Activated naive CD8-positive, alpha-beta T cell treated with anti-CD3 and anti-CD28 coated beads, Interleukin-2, amount 50 U/mL, for 24 hours (primary cell): Measurements from ENCODE around the gene TRIP4.
"Not testable (repeated sequence)": the region's sequence is repeated elsewhere in the genome, so short reads cannot be mapped to it uniquely, and the experiment has no call there.

Source experiments
- ATAC-seq: fragments of 150-1000 bp; cut with Tn5 transposase; one replicate; pipeline ENCODE4 v1.10.0; 2021
- DNase-seq: peaks from one replicate; pipeline ENCODE4 v3.0.0; 2021
- H3K27ac Mint-ChIP-seq: one replicate; pipeline ENCODE4 v1.8.0; 2021; ENCODE audit warnings: mild to moderate bottlenecking, mixed read lengths
- H3K27me3 Mint-ChIP-seq: one replicate; pipeline ENCODE4 v1.8.0; 2021; ENCODE audit warnings: mixed read lengths
- H3K36me3 Mint-ChIP-seq: one replicate; pipeline ENCODE4 v1.8.0; 2021; ENCODE audit warnings: low read depth, mixed read lengths
- H3K4me1 Mint-ChIP-seq: one replicate; pipeline ENCODE4 v1.8.0; 2021; ENCODE audit warnings: mixed read lengths
- H3K4me3 Mint-ChIP-seq: one replicate; pipeline ENCODE4 v1.8.0; 2021; ENCODE audit warnings: mild to moderate bottlenecking, moderate library complexity, mixed read lengths
- H3K9me3 Mint-ChIP-seq: one replicate; pipeline ENCODE4 v1.8.0; 2021; ENCODE audit warnings: mixed read lengths

Gene TRIP4

DNA sequence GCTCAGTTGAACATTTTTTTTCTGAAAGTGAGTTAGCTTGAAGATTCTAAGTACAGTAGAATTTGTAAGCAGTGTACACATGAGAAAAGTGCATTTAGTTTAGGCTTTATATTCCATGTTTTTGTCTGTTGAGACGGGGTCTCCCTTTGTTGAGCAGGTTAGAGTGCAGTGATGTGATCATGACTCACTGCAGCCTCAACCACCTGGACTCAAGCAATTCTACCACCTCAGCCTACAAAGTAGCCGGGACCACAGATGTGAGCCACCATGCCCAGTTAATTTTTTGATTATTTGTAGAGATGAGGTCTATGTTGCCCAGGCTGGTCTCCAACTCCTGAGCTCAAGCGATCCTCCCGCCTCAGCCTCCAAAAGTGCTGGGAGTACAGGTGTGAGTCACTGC is 26.4 kb upstream of the TRIP4 start:
- H3K4me1 Mint-ChIP-seq, result peaks cover 6% of the 10 kb centered on the region
- DNase-seq (no peak), ATAC-seq (no peak)
- H3K9me3 Mint-ChIP-seq, result no peaks in the 10 kb centered on the region
- no peak overlapping the region for H3K27ac Mint-ChIP-seq
- H3K36me3 Mint-ChIP-seq, result peaks cover 25% of the 10 kb centered on the region
- H3K4me3 Mint-ChIP-seq, result no peak overlapping the region
- no peaks in the 10 kb centered on the region for H3K27me3 Mint-ChIP-seq

GRCh38 chr15:64369078-64369607 is 18.5 kb upstream of the TRIP4 start:
- Mint-ChIP-seq H3K4me3 (no peak overlapping the region), H3K27ac (no peak overlapping the region), H3K27me3 (no peaks in the 10 kb centered on the region), H3K4me1 (peaks cover 4% of the 10 kb centered on the region), H3K9me3 (no peaks in the 10 kb centered on the region), H3K36me3 (peaks cover 44% of the 10 kb centered on the region)
- DNase-seq (no peak), ATAC-seq (no peak)

GRCh38 chr15:64371383-64371782 is 16.3 kb upstream of the TRIP4 start:
- not testable (repeated sequence) for ATAC-seq, H3K27ac Mint-ChIP-seq, H3K4me1 Mint-ChIP-seq, H3K27me3 Mint-ChIP-seq, DNase-seq, H3K9me3 Mint-ChIP-seq, H3K4me3 Mint-ChIP-seq
- H3K36me3 Mint-ChIP-seq, result peaks cover 40% of the 10 kb centered on the region

GRCh38 chr15:64373360-64373759 is 14.3 kb upstream of the TRIP4 start:
- Mint-ChIP-seq H3K27ac (no peak overlapping the region), H3K4me3 (no peak overlapping the region), H3K4me1 (peaks cover 4% of the 10 kb centered on the region), H3K36me3 (peaks cover 41% of the 10 kb centered on the region), H3K27me3 (no peaks in the 10 kb centered on the region), H3K9me3 (no peaks in the 10 kb centered on the region)
- ATAC-seq (peak; percentile 20), DNase-seq (no peak)

DNA sequence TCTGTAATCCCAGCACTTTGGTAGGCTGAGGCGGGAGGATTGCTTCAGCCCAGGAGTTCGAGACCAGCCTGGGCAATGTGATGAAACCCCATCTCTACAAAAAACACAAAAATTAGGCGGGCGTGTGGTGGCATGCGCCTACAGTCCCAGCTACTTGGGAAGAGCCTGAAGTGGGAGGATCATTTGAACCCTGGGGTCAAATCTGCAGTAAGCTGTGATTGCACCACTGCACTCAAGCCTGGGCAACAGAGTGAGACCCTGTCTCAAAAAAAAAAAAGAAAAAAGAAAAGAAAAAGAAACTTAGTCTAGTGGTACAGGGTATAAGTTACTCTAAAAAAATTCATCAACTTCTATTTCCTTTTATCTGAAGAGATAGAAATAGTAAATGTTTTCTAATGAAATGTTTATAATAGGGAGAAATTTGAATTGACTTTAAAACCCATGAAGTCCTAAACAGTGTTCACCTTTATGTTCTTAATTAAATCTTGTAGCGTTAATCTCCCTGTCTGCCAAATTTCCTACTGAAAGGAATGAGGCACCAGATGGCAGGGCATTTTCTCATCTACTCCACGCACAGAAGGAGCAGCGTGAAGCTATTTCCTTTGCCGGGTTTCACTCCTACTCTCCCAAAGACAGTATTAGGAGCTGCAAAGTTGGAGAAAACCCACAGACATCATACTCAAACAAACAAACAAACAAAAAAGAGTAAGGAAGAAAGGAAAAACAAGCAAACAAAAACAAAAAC is 8.2 kb upstream of the TRIP4 start:
- peaks cover 30% of the 10 kb centered on the region for H3K36me3 Mint-ChIP-seq
- DNase-seq (no peak), ATAC-seq (no peak)
- H3K27me3 Mint-ChIP-seq, result no peaks in the 10 kb centered on the region
- H3K27ac Mint-ChIP-seq, result no peak overlapping the region
- peak overlapping the region; percentile 96 for H3K4me3 Mint-ChIP-seq
- H3K9me3 Mint-ChIP-seq, result no peaks in the 10 kb centered on the region
- peaks cover 20% of the 10 kb centered on the region for H3K4me1 Mint-ChIP-seq

DNA sequence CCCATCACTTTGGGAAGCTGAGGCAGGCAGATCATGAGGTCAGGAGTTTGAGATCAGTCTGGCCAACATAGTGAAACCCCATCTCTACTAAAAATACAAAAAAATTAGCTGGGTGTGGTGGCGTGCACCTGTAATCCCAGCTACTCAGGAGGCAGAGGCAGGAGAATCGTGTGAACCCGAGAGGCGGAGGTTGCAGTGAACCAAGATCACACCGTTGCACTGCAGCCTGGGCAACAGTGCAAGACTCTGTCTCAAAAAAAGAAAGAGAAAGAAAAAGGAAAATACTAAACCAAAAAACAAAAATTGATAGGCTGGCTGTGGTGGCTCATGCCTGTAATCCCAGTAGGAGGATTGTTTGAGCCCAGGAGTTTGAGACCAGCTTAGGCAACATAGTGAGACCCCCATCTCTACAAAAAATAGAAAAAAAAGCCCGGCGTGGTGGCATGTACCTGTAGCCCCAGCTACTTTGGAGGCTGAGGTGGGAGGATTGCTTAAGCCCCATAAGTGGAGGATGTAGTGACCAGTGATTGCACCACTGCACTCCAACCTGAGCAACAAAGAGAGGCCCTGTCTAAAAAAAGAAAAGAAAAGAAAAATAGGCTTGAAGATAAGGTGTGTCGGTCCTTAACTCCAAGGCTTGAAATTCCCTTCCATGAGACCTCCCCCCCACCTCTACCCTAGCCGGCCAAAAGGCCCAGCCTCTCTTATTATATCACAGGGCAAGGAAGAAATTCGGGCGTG is 7.3 kb upstream of the TRIP4 start:
- Mint-ChIP-seq H3K4me1 (peaks cover 20% of the 10 kb centered on the region), H3K36me3 (peaks cover 28% of the 10 kb centered on the region), H3K27ac (peak overlapping the region; percentile 52), H3K4me3 (peak overlapping the region; percentile 96)
- DNase-seq, H3K27me3 Mint-ChIP-seq, ATAC-seq, H3K9me3 Mint-ChIP-seq: not testable (repeated sequence)

DNA sequence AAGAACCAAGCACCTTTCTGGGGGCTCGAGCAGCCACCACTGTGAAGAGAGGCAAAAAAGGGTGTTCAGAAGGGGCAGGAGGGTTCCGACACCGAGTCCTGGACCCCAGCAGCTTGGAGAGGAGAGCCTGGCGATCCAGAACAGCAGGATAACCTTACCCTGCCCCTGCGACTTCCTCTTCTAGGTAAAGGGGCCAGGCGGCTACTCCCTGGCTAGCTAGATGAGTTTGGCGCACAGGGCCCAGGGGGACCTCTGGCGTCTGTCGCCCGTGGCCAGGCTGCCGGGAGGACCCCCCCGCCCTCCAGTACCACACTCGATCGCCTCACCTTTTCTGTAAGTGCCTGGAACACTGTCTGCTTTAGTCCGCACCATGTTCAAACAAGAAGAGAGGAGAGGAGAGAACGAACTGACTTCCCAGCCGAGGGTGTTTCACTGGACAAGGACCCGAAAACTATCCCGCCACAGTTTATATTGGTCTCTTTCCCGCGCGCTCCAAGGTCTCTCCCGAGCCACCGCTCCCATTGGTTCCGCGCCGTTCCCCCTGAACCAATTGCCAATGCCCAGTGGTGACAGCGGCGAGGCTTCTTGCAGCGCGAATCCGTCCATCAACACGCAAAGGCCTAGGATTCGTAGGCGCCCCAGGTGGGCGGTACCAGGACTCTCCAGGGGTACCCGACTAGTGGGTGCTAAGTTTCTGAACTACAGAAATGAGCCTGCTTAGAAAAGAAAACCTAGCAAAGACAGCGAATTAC is 6.5 kb upstream of the TRIP4 start, which contains the start of gene PCLAF:
TSS of gene PCLAF (minus strand) at position 442 of the 752 bp plus-strand sequence. CDS start at position 372, 70 bp downstream.
- H3K36me3 Mint-ChIP-seq, result peaks cover 23% of the 10 kb centered on the region

DNA sequence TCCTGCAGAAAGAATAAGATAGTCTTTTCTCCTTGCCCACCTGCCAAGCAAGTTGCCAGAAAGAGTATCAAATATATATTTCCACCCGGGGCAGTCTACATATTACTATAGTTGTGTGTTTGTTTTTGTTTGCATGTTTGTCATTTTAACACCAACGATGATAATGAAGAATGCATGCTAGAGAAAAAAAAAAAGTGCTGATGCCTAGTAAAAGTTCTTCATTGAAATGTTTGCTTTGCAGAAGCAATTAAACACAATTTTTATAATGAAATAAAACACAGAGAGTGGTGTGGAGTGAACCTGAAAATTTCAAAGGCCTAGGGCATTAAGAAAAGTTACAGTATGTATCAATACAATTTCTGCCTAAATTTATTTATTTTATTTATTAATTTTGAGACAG is 3.9 kb upstream of the TRIP4 start:
- no peaks in the 10 kb centered on the region for H3K9me3 Mint-ChIP-seq
- H3K27me3 Mint-ChIP-seq, result no peaks in the 10 kb centered on the region
- H3K4me3 Mint-ChIP-seq, result no peak overlapping the region
- H3K27ac Mint-ChIP-seq, result no peak overlapping the region
- DNase-seq, result no peak
- H3K4me1 Mint-ChIP-seq, result peaks cover 36% of the 10 kb centered on the region
- H3K36me3 Mint-ChIP-seq, result peaks cover 19% of the 10 kb centered on the region
- ATAC-seq, result no peak

More for the DNA sequence above, 6.5 kb upstream of the TRIP4 start, which contains the start of gene PCLAF:
- Mint-ChIP-seq H3K4me3 (peak within 1 kb of the TSS; percentile 96), H3K4me1 (peaks cover 23% of the 10 kb centered on the region), H3K27ac (peak within 1 kb of the TSS; percentile 94), H3K9me3 (no peaks in the 10 kb centered on the region), H3K27me3 (no peaks in the 10 kb centered on the region)
- peak; percentile 94 for DNase-seq
- ATAC-seq, result peak; percentile 100

GRCh38 chr15:64386291-64386690 is 1.3 kb upstream of the TRIP4 start:
- Mint-ChIP-seq H3K27me3 (no peaks in the 10 kb centered on the region), H3K27ac (no peak overlapping the region), H3K4me3 (no peak overlapping the region), H3K9me3 (no peaks in the 10 kb centered on the region), H3K4me1 (peaks cover 30% of the 10 kb centered on the region), H3K36me3 (peaks cover 5% of the 10 kb centered on the region)
- ATAC-seq, result no peak
- no peak for DNase-seq

- peaks cover 24% of the 10 kb centered on the region for H3K4me1 Mint-ChIP-seq
- peak overlapping the region; percentile 98 for H3K4me3 Mint-ChIP-seq
- H3K27ac Mint-ChIP-seq, result peak overlapping the region; percentile 1
- peaks cover 8% of the 10 kb centered on the region for H3K36me3 Mint-ChIP-seq
- no peak for DNase-seq
- no peaks in the 10 kb centered on the region for H3K27me3 Mint-ChIP-seq
- H3K9me3 Mint-ChIP-seq, result no peaks in the 10 kb centered on the region
- ATAC-seq, result no peak
These were observed 1.4 kb downstream of the TRIP4 start for GRCh38 chr15:64389036-64389435.

GRCh38 chr15:64392471-64392870 is 4.8 kb downstream of the TRIP4 start:
- H3K4me3 Mint-ChIP-seq, DNase-seq, H3K27me3 Mint-ChIP-seq, ATAC-seq, H3K9me3 Mint-ChIP-seq, H3K27ac Mint-ChIP-seq: not testable (repeated sequence)
- Mint-ChIP-seq H3K36me3 (peaks cover 29% of the 10 kb centered on the region), H3K4me1 (peaks cover 19% of the 10 kb centered on the region)

- H3K27ac Mint-ChIP-seq, result peak overlapping the region; percentile 60
- ATAC-seq (no peak), DNase-seq (no peak)
- H3K4me1 Mint-ChIP-seq, result peaks cover 4% of the 10 kb centered on the region
- no peaks in the 10 kb centered on the region for H3K9me3 Mint-ChIP-seq
- no peaks in the 10 kb centered on the region for H3K27me3 Mint-ChIP-seq
- H3K4me3 Mint-ChIP-seq, result no peak overlapping the region
- H3K36me3 Mint-ChIP-seq, result peaks cover 42% of the 10 kb centered on the region
These were observed 9.2 kb downstream of the TRIP4 start for GRCh38 chr15:64396789-64397188.

- Mint-ChIP-seq H3K36me3 (peaks cover 43% of the 10 kb centered on the region), H3K4me3 (no peak overlapping the region), H3K4me1 (peaks cover 4% of the 10 kb centered on the region), H3K27ac (no peak overlapping the region), H3K9me3 (no peaks in the 10 kb centered on the region), H3K27me3 (no peaks in the 10 kb centered on the region)
- DNase-seq (no peak), ATAC-seq (no peak)
These were observed 10.9 kb downstream of the TRIP4 start for GRCh38 chr15:64398575-64398974.

- Mint-ChIP-seq H3K27ac (no peak overlapping the region), H3K9me3 (no peaks in the 10 kb centered on the region), H3K4me1 (no peaks in the 10 kb centered on the region), H3K27me3 (no peaks in the 10 kb centered on the region), H3K36me3 (peaks cover 34% of the 10 kb centered on the region), H3K4me3 (no peak overlapping the region)
- DNase-seq (no peak), ATAC-seq (no peak)
These were observed 12.9 kb downstream of the TRIP4 start for GRCh38 chr15:64400583-64400982.
